Middle frontal gyrus (tissue), 1 donor: ENCODE measurements around the gene SSBP4.

ENCODE experiments used
- DNase-seq: peaks from one replicate; pipeline ENCODE4 v3.0.0-alpha.2; 2015; ENCODE audit warnings: low spot score; ENCODE audit errors: extremely low spot score

The SSBP4 gene

GRCh38 chr19:18432275-18433014 lies 13.2 kb downstream of the SSBP4 start:
- DNase-seq = no peak

- no peak for DNase-seq
These were observed 14.0 kb downstream of the SSBP4 start for GRCh38 chr19:18433015-18433691.

GRCh38 chr19:18433735-18434398 lies 14.7 kb downstream of the SSBP4 start:
- DNase-seq = no peak

GRCh38 chr19:18434411-18435175 lies 15.4 kb downstream of the SSBP4 start:
- no peak for DNase-seq

- no peak for DNase-seq
These were observed 16.1 kb downstream of the SSBP4 start for GRCh38 chr19:18435178-18435841.

- DNase-seq = no peak
These were observed 16.9 kb downstream of the SSBP4 start for GRCh38 chr19:18435842-18436670.

- DNase-seq = no peak
These were observed 17.7 kb downstream of the SSBP4 start for GRCh38 chr19:18436671-18437490.

GRCh38 chr19:18437491-18438330 lies 18.5 kb downstream of the SSBP4 start, which contains the start of gene ISYNA1:
Gene ISYNA1, minus strand, starts transcription at chr19:18438133. Its CDS starts 154 bp downstream, at chr19:18437979.
- DNase-seq = no peak

- DNase-seq = no peak
These were observed 19.3 kb downstream of the SSBP4 start for GRCh38 chr19:18438331-18439024.

GRCh38 chr19:18439025-18439909 lies 20.1 kb downstream of the SSBP4 start:
- DNase-seq = no peak

GRCh38 chr19:18439910-18440237 lies 20.7 kb downstream of the SSBP4 start:
- DNase-seq = no peak

GRCh38 chr19:18440415-18440877 lies 21.2 kb downstream of the SSBP4 start:
- DNase-seq = no peak

GRCh38 chr19:18440936-18441803 lies 22.0 kb downstream of the SSBP4 start:
- DNase-seq = no peak

- no peak for DNase-seq
These were observed 22.9 kb downstream of the SSBP4 start for GRCh38 chr19:18441804-18442788.

- no peak for DNase-seq
These were observed 23.7 kb downstream of the SSBP4 start for GRCh38 chr19:18442941-18443340.
